Esophagus muscularis mucosa (tissue), 4 donors: Measurements from ENCODE around the gene ROBO1. TPM values are rescaled to one million over a fixed set of nuclear protein-coding genes. Genes with fewer than 3 reads are reported as not detected.

Source experiments
- DNase-seq: peaks from one replicate; pipeline ENCODE4 v3.0.0-alpha.2; 2017; ENCODE audit errors: extremely low spot score
- H3K27ac ChIP-seq, 4 donors: fragments of 200-600 bp; sonication (generic); replicated peaks in 1 of 4; 1 replicate in 3 of 4; 2 replicates in 1 of 4; pipeline ENCODE4 v1.5.1; 2016 to 2019; ENCODE audit warnings: mild to moderate bottlenecking in 1 of 4
- H3K27me3 ChIP-seq, 4 donors: fragments of 200-600 bp; sonication (generic); one replicate each; pipeline versions ENCODE4 v1.5.1 to v1.6.0; 2016 to 2019
- H3K36me3 ChIP-seq, 4 donors: fragments of 200-600 bp; sonication (generic); one replicate each; pipeline ENCODE4 v1.5.1; 2016 to 2019
- H3K4me1 ChIP-seq, 4 donors: fragments of 200-600 bp; sonication (generic); one replicate each; pipeline ENCODE4 v1.5.1; 2016 to 2019
- H3K4me3 ChIP-seq, 4 donors: fragments of 200-600 bp; sonication (generic); 1 replicate in 2 of 4; 2 replicates in 2 of 4; pipeline ENCODE4 v1.5.1; 2016 to 2019; ENCODE audit warnings: mild to moderate bottlenecking in 4 of 4, moderate library complexity in 1 of 4
- H3K9me3 ChIP-seq, 4 donors: fragments of 200-600 bp; sonication (generic); 1 replicate in 3 of 4; 2 replicates in 1 of 4; pipeline ENCODE4 v1.5.1; 2016 to 2019
- CTCF ChIP-seq, 3 experiments: fragments of 200-600 bp in 2 of 3; fragments of 450-650 bp in 1 of 3; sonication (generic) in 2 of 3; IDR thresholded peaks; one replicate each; pipeline ENCODE4 v1.5.1; 2017 to 2019; ENCODE audit warnings: antibody characterized with exemption in 3 of 3, mild to moderate bottlenecking in 2 of 3, moderate library complexity in 1 of 3
- EP300 ChIP-seq: sonication (generic); formaldehyde crosslinking; IDR thresholded peaks from one replicate; pipeline ENCODE4 v1.6.1; 2017; ENCODE audit warnings: antibody characterized with exemption
- POLR2A ChIP-seq: fragments of 450-650 bp; IDR thresholded peaks from one replicate; pipeline ENCODE4 v1.6.1; 2017; ENCODE audit warnings: antibody characterized with exemption, moderate library complexity, mild to moderate bottlenecking, low read depth
- POLR2AphosphoS5 ChIP-seq, 2 donors: sonication (generic); formaldehyde crosslinking; IDR thresholded peaks; one replicate each; pipeline ENCODE4 v1.6.1; 2017; ENCODE audit warnings: antibody characterized with exemption in 2 of 2
- WGBS: methylation state at CpG from one replicate; pipeline ENCODE4 v1.1.5; 2018; 5-methylcytosine and 5-hydroxymethylcytosine counted together
- intact Hi-C: fragments of 100-400 bp; cut with DNase I; formaldehyde crosslinking; loops from one replicate; pipeline ENCODE4 v1.15.1; 2023
- total RNA-seq, 4 donors: library from RNA; depleted of rRNA; stranded (reverse); fragments of >200 nt; gene quantifications; one replicate each; pipeline versions ENCODE4 v1.1.0 to v1.2.1, GENCODE V29; 2016

Gene ROBO1
- total RNA-seq, 4 donors from 2014 or later, result 9.6 to 14.2 (median 12.6) TPM

DNA sequence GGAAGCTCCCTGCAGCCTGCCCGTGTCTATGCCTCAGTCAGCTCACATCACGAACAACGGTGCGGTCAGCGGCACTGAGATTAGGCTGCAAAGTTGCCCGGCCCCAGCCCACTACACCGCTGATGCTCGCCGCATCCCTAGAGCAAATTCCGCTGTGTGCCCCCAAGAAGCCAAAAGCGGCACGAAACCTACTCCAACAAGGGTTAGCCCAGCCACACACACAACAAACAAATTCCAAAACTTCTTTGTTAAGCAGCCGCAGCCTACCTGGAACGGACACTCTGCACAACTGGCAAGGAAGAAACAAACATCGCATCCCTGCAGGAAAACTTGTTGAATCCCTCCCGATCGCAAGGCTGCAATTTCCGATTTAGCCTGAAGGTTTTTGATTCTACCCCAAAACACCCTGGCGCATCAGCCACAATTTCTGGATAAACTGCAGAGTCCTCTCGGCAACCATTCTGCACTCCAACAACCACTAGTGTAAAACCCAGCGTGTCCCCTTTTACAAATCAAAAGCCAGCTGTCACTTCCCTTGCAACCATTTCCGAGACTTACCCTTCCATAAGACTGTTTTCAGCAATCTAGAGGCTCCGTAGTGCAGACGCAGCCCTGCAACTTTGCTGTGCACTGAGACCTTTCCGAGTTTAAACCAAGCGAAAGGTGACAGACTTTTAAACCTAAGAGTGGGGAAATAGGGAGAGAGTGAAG lies 449 bp downstream of the ROBO1 start:
- H3K4me1 ChIP-seq, result peaks cover 5 to 23% (median 16%) of the 10 kb centered on the region in 4 donors
- no peaks in the 10 kb centered on the region for H3K9me3 ChIP-seq
- peaks cover 0 to 49% (median 7%) of the 10 kb centered on the region in 4 donors for H3K27me3 ChIP-seq
- no peak for DNase-seq
- no peaks in the 10 kb centered on the region for H3K36me3 ChIP-seq
- H3K4me3 ChIP-seq, result peak overlapping the region in 1 of 4 donors; percentile 3
- intact Hi-C loops, result no loop called here
- TF ChIP-seq CTCF (IDR thresholded peaks at IDR 0.05), result no peak
- no peak overlapping the region for H3K27ac ChIP-seq
- WGBS, result under 1% methylated on average over 19 of the region's 26 CpGs

DNA sequence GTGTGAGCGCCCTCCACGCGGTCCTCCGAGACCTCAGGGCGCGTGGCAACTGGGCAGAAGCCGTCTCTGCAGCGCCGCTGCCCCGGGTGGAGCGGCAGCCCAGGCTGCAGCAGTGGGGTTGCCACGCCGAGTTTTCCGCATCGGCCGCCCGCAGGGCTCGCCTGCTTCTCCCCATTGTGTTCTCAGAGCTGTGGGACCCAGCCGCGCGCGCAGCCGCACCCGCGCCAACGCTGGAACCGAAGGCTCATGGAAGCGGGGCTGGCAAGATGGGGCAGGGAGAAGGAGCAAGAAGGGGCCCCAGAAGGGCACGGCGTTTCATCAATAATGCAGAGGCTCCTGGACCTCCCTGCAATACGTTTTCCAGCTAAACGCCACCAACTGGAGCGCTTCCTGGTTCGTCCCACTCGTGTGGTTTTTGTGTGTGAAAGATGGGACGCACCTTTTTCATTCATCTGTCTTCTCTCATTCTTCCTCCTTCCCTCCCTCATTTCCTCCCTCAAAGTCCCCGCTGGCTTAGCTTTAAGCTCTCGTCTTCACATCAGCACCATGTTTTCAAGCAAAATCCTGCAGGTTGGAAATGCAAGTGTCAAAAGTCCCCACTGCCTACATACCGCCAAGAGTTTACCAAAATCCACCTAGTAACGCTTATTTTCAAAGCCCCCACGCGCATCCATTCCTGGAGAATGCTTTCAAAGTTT lies 1.2 kb downstream of the ROBO1 start:
- TF ChIP-seq EP300, result no peak
- no peak for TF ChIP-seq POLR2A
- DNase-seq, result no peak
- Histone ChIP-seq H3K4me3 (peak overlapping the region in 1 of 4 donors; percentile 3), H3K27me3 (peaks cover 0 to 49% (median 7%) of the 10 kb centered on the region in 4 donors), H3K27ac (no peak overlapping the region), H3K36me3 (no peaks in the 10 kb centered on the region), H3K4me1 (peaks cover 5 to 23% (median 16%) of the 10 kb centered on the region in 4 donors), H3K9me3 (no peaks in the 10 kb centered on the region)
- WGBS, result 1% methylated on average over 31 of the region's 42 CpGs
- intact Hi-C loops, result no loop called here

DNA sequence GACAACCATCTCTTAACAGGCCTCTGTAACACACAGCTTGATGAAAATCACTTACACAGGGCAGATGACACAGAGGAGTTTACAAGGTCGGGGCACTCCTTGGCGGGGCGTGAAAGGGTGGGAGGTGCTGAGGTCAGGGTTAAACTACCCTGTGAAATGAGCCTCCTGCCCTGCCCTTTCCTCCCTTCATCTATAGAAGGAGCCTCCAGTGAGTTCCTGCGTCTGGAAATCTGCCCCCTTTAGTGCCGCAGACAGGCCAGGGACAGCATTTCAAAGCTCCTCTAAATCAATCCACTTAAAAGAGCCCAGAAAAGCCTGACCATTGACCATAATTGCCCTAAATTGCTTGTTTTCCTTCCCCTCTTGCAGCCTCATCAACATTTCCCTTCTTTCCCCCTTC lies 1.9 kb downstream of the ROBO1 start:
- H3K27me3 ChIP-seq, result peaks cover 0 to 49% (median 7%) of the 10 kb centered on the region in 4 donors
- no peaks in the 10 kb centered on the region for H3K36me3 ChIP-seq
- H3K27ac ChIP-seq, result no peak overlapping the region
- H3K9me3 ChIP-seq, result no peaks in the 10 kb centered on the region
- intact Hi-C loops, result no loop called here
- no peak for DNase-seq
- no peak overlapping the region for H3K4me3 ChIP-seq
- 30% methylated on average over 5 of the region's 5 CpGs for WGBS
- no peak for TF ChIP-seq POLR2A
- TF ChIP-seq EP300, result no peak
- no peak for TF ChIP-seq CTCF (IDR thresholded peaks at IDR 0.05)
- no peak for TF ChIP-seq POLR2AphosphoS5 (IDR thresholded peaks at IDR 0.05)
- H3K4me1 ChIP-seq, result peaks cover 5 to 23% (median 16%) of the 10 kb centered on the region in 4 donors

DNA sequence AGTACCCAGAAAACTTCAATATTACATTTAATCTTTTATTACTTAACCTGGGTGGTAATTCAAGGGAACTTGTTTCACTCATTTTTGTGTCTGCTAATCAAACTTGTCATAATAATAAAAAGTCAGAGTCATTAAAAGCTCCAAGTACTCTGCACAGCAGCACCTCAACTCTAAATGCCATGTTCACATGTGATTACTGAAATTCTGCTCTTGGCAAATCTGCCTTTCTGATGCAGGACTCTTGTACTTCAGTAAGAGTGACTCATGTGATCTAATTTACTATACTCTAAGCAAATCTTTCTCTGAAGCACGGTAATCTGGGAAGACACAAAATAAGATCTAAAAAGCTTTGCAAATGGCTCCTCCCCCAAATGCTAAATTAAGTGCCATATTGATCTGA lies 6.4 kb downstream of the ROBO1 start:
- Histone ChIP-seq H3K4me1 (peaks cover 2 to 6% (median 4%) of the 10 kb centered on the region in 4 donors), H3K36me3 (no peaks in the 10 kb centered on the region), H3K27ac (no peak overlapping the region), H3K4me3 (no peak overlapping the region), H3K27me3 (peaks cover 0 to 24% (median 6%) of the 10 kb centered on the region in 4 donors), H3K9me3 (no peaks in the 10 kb centered on the region)
- DNase-seq, result no peak
- intact Hi-C loops, result no loop called here
- no peak for TF ChIP-seq EP300
- TF ChIP-seq POLR2A, result no peak
- no peak for TF ChIP-seq POLR2AphosphoS5 (IDR thresholded peaks at IDR 0.05)
- TF ChIP-seq CTCF (IDR thresholded peaks at IDR 0.05), result no peak
- 59% methylated on average over 1 of the region's 1 CpG for WGBS

DNA sequence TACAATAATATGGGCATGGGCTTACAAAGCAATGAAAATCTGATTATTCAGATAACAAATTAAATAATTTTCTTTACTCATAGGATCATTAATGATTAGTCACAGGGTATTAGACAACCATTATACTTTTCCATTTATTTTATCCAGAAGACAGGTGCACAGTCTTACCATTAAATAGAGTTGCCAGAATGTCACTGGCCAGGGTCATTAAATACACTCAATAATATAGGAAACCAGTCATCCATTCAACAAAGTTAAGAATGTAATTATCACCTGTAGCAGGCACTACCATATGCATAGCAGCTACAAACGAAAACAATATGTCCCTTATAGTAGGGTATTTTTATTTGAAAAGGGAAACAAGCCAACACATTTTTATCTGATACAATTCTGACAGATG lies 16.1 kb downstream of the ROBO1 start:
- WGBS, result 54% methylated on average over 1 of the region's 1 CpG
- no peak overlapping the region for H3K4me3 ChIP-seq
- no peak overlapping the region for H3K27ac ChIP-seq
- intact Hi-C loops, result no loop called here
- H3K36me3 ChIP-seq, result no peaks in the 10 kb centered on the region
- DNase-seq, result no peak
- H3K4me1 ChIP-seq, result no peaks in the 10 kb centered on the region
- TF ChIP-seq POLR2AphosphoS5 (IDR thresholded peaks at IDR 0.05) (no peak), CTCF (IDR thresholded peaks at IDR 0.05) (no peak), EP300 (no peak)
- H3K27me3 ChIP-seq, result no peaks in the 10 kb centered on the region
- H3K9me3 ChIP-seq, result peaks cover 0 to 8% (median 0%) of the 10 kb centered on the region in 4 donors
